Adrenal gland (tissue), 5 donors: ENCODE data around the gene SSH3.

Experiments
- CTCF ChIP-seq, 6 experiments: fragments of 450-650 bp in 4 of 6; fragments of 200-600 bp in 2 of 6; sonication (generic) in 1 of 6; IDR thresholded peaks; 1 replicate in 5 of 6; 2 replicates in 1 of 6; pipeline versions ENCODE4 v1.5.1 to v1.8.0; 2016 to 2021; ENCODE audit warnings: antibody characterized with exemption in 6 of 6, mild to moderate bottlenecking in 2 of 6, moderate library complexity in 1 of 6
- POLR2A ChIP-seq, 2 donors: fragments of 450-650 bp; IDR thresholded peaks; one replicate each; pipeline ENCODE4 v1.6.1; 2017; ENCODE audit warnings: antibody characterized with exemption in 2 of 2, mild to moderate bottlenecking in 2 of 2, moderate library complexity in 1 of 2
- donor health status: DM: no; HTN: no; CAD: no.

- TF ChIP-seq CTCF (IDR thresholded peaks at IDR 0.05): no peak
- TF ChIP-seq POLR2A (IDR thresholded peaks at IDR 0.05): no peak
Measured at GRCh38 chr11:67300756-67301312, 2.5 kb upstream of the SSH3 start.
